UCSD-AML1 (cell line): ENCODE measurements around the gene MSS51.

ENCODE experiments used
- DNase-seq: peaks from one replicate; lab custom pipeline; 2025; ENCODE audit not compliant: unreplicated experiment; lab: John Stamatoyannopoulos, UW

The MSS51 gene

GRCh38 chr10:73433538-73433867 lies at the start of gene MSS51:
Gene MSS51, minus strand, starts transcription at chr10:73433561. Its CDS starts 5,277 bp downstream, at chr10:73428284.
- DNase-seq = no peak

DNA sequence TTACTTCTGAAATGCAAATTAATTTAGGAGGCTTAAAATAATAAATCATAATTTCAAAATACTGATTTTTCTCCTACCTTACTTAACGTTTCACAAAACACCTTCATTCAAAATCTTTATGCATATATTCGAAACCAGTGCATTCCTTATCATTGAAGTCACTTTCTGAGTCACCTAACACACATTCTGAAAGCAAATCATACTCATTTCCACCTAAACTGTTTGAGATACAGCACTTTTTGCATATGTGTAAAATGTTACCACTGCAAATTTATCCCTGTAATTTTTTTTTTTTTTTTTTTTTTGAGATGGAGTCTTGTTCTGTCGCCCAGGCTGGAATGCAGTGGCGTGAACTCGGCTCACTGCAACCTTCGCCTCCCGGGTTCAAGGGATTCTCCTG lies 46.8 kb upstream of the MSS51 start:
- DNase-seq = no peak

DNA sequence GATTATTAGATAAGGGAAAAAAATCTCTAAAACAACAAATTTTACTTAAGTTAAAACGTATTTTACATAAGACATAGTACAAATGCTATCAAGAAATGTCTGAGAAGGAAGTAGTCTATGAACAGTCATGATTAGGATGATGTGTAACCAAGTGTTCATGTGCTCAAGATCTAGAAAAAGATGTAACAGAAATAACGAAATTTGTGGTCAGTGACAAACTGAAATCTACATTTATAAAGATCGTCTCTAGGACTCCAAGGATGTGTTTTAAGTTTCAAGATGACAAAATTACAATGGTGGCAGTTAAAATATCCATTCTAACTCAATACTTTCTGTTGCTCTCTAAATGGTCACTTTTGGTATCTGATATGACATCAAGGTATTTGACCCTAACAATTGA lies 45.3 kb upstream of the MSS51 start:
- DNase-seq = no peak

DNA sequence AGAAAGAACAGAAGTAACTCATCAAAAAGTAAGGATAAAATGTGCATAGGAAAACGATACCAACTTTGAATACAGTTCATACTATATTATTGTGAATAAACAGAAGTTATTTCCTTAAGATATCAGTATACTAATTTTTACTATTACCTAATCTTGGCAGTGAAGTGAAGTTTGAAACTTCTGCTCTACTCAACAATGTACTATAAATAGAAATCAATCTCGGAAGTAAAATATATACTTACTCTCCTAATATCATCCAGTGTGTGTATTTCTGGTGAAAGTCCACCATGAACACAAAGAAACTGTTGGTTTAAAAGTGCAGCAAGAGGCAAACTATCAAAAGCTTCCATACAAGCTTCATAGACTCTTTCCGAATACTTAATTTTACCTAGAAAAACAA lies 37.9 kb upstream of the MSS51 start:
- DNase-seq = no peak

DNA sequence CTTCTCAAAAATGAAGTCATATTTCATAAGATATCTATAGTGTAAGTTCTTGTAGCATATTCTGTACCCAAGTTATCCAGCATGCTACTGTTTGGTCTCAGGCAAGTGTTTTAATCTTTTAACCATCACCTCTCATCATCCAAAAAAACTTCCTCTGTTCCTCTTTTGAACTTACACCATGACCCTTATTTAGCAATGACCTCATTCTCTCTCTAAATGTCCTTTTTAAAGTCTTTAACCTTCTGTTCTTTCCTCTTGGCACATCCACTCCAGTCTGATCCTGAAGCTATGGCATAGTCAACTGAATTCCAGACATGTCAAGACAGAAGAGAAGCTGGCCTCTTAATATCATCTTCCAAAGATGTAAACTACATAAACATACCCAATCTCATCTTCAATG lies 36.2 kb upstream of the MSS51 start:
- no peak for DNase-seq

DNA sequence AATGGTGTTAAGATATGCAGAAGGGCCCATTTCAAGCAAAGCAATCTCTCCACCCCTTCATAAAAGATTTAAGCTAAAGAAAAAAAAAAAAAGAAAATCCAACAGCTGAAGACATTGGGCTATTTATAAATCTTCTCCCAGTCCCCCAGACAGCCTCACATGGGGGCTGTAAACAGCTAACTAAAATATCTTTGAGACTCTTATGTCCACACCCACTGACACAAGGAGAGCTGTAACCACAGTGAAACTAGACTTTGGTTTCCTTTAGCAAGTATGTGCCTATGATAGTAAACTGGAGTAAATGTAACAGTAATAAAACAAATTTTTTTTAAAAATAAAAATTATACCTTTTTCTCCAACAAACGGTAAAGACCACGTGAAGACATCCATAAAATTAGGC lies 33.8 kb upstream of the MSS51 start:
- DNase-seq = no peak

- no peak for DNase-seq
Measured at GRCh38 chr10:73465978-73466726, 32.8 kb upstream of the MSS51 start.

- DNase-seq = no peak
Measured at GRCh38 chr10:73460897-73461296, 27.5 kb upstream of the MSS51 start.

DNA sequence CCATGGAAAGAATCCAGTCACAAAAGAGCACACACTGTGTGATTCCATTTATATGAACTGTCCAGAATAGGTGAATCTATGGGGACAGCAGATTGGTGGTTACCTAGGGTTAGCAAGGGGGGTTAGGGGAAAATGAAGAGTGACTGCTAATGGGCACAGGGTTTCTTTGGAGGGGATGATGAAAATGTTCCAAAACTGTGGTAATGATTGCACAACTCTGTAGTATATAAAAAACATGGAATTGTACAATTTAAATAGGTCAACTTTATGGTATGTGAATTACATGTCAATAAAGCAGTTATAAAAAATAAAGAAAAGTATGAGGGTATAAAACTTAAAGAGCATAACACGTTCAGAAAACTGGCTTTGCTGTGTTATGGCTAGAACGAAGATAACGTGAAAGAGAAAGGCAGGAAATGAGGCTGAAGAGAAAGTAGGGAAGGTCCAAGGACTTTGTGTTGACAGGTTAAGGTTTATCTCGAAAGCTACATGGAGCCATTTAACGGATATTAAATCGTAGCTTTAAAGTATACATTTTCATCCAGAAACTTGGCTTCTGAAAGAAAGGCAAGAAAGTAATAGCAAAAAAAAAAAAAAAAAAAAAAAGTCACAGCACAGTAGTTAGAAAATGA lies 26.4 kb upstream of the MSS51 start:
- DNase-seq = no peak

GRCh38 chr10:73456187-73456890 lies 23.0 kb upstream of the MSS51 start:
- DNase-seq = no peak

- DNase-seq = no peak
Measured at GRCh38 chr10:73449113-73449512, 15.8 kb upstream of the MSS51 start.

DNA sequence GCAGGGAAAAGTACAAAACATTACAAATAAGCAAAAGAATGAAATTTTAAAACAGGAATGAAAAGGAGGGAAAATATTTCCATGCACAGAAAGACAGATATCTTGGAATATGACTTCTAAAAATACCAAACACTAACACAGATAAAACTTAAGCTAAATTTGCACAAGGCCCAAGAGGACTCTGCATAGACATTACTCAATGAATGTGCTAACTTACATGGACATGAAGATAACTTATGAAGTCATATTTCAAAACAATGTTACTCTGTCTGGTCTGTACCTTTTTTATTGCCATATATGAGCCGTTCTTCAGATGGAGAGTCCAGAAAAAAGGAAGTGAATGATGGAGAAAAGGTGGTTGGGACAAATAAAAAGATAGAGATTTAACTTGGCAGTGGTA lies 15.0 kb upstream of the MSS51 start:
- DNase-seq = no peak

GRCh38 chr10:73446926-73447325 lies 13.6 kb upstream of the MSS51 start:
- DNase-seq = no peak

DNA sequence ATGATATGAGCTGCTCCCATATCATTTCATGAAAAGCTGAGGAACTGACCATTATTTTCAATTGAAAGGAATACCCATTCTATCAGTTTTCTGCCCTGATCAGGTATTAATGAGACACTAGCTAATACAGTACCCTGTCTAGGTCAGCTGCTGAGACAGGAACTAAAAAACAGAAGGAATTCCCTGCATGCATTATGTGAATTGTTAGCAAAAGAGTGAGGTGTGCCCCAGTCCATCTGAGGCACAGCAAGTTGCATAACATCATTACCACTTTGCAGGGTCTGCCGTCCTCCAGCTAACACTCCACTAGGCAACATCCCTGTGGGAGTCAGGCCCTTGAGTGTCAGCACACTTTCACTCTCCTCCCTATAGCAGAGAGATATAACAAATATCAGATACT lies 11.1 kb upstream of the MSS51 start:
- no peak for DNase-seq

DNA sequence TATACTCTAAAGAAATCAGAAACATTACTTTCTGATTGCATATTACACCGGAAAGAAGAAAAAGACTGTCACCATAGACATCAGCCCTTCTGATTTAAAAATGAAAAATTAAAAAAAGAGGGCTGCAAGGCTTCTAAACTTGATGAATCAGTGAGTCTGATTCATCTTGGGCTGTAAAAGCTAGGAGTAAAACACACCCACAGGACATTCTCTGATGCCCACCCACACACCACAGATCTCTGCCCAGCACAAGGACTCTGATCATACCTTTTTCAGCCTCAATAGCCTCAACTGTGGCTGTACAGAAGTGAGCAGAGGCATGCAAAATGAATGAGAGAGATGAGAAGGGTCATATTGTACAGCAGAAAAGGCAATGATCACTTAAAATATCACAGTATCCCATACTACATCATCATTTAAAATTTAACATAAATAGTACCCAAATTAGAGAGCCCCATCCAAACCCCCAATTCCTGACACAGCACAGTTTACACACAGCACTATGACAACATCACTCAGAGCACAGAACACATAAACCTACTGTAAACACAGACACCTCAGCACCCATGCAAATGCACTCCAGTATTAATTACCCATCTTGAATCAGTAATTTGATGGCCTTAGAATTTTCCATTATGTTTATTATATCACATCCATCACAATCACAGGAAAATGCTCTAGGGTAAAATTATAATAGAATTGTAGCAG lies 6.4 kb upstream of the MSS51 start:
- no peak for DNase-seq

- DNase-seq = no peak
Measured at GRCh38 chr10:73439055-73439454, 5.7 kb upstream of the MSS51 start.

- no peak for DNase-seq
Measured at GRCh38 chr10:73432646-73433537, 469 bp downstream of the MSS51 start.

DNA sequence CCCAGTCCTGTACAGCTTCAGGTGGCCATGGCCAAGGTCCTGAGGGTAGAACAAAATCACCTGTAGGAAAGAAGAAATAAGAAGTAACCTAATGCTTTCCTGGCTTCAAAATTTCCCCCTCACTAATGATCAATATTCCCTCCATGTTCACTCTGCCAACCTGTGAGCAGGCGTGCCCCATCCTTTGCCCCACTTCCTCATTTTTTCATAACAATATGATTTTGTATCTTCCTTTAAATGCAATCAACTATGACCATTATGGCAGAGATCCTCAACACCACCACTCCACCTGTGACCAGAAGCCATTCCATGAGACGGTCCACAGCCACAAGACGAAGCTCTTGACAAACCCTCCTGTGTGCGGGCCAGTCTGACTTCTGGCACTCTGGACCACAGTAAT lies 7.0 kb downstream of the MSS51 start:
- DNase-seq = no peak

DNA sequence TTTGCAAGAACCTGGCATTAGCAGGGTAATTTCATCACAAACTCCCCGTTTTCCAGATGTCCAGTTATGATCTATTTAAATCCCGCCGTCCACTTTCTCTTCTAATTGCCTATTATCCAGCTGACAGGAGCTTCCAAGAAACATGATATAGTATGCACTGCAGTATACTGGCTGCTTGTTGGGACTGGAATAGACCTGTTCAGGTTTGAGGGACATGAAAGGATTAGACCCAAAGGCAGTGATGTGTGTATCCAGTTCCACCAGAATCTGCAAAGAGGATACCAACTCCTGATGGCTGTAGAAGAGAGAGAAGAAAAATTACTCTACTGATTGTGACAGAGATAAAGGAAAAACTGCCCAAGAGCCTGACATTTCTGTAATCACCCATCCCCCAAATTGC lies 8.9 kb downstream of the MSS51 start:
- no peak for DNase-seq

- DNase-seq = no peak
Measured at GRCh38 chr10:73423309-73423708, 10.1 kb downstream of the MSS51 start.

DNA sequence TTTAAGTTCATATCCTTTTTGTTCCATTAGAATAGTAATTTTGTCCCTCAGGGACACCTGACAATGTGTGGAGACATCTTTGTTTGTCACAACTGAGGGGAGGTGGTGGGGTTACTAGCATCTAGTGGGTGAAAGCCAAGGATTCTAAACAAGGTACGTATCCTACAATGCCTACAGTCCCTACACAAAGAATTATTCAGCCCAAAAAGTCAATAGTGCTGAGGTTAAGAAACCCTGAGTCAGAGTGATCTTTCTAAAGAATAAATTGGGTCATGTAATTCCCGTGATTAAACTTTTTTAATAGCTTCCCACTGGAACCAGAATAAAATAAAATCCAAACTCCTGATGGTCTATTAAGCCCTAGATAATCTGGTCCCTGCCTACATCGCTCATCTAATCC lies 16.8 kb downstream of the MSS51 start:
- DNase-seq = no peak
